OCI-LY3 (cell line): ENCODE results near the gene DHRS13.
"Not testable (repeated sequence)": the region's sequence is repeated elsewhere in the genome, so short reads cannot be mapped to it uniquely, and the experiment has no call there.

Experiments
- H2AFZ ChIP-seq: fragments of 200-600, 300-600 bp; shearing (Covaris generic); 2 replicates; pipeline ENCODE4 v1.6.0; 2014; ENCODE audit warnings: antibody characterized with exemption, low read depth, low read length
- H3K27ac ChIP-seq: fragments of 200-600, 300-600 bp; sonication (generic); 2 replicates; pipeline ENCODE4 v1.5.1; 2014; ENCODE audit warnings: mild to moderate bottlenecking, low read length, moderate library complexity, mixed read lengths
- H3K27me3 ChIP-seq: fragments of 200-600, 300-600 bp; sonication (generic); 2 replicates; pipeline ENCODE4 v1.6.1; 2014; ENCODE audit warnings: low read depth, low read length, mixed read lengths
- H3K36me3 ChIP-seq: fragments of 200-600, 300-600 bp; sonication (generic); replicated peaks from 2 replicates; pipeline ENCODE3; 2014; ENCODE audit warnings: low read depth, low read length, mixed read lengths
- H3K4me1 ChIP-seq: fragments of 300-600, 200-600 bp; sonication (generic); 2 replicates; pipeline ENCODE4 v1.6.1; 2014; ENCODE audit warnings: low read length, mixed read lengths
- H3K4me2 ChIP-seq: fragments of 200-600, 300-600 bp; sonication (generic); 2 replicates; pipeline ENCODE4 v1.6.1; 2014; ENCODE audit warnings: low read length, mixed read lengths
- H3K4me3 ChIP-seq: fragments of 300-600, 200-600 bp; sonication (generic); 2 replicates; pipeline ENCODE4 v1.5.1; 2014; ENCODE audit warnings: antibody characterized with exemption, mild to moderate bottlenecking, low read length, moderate library complexity
- H3K79me2 ChIP-seq: fragments of 300-600, 200-600 bp; shearing (Covaris generic); 2 replicates; pipeline ENCODE4 v1.6.1; 2014; ENCODE audit warnings: mild to moderate bottlenecking, low read length, mixed read lengths
- H3K9ac ChIP-seq: fragments of 300-600, 200-600 bp; shearing (Covaris generic); 2 replicates; pipeline ENCODE4 v1.6.0; 2014; ENCODE audit warnings: mild to moderate bottlenecking, low read length, moderate library complexity
- H3K9me3 ChIP-seq: fragments of 200-600, 300-600 bp; shearing (Covaris generic); 2 replicates; pipeline ENCODE4 v1.6.1; 2014; ENCODE audit warnings: low read length, mixed read lengths; ENCODE audit not compliant: insufficient read depth
- H4K20me1 ChIP-seq: fragments of 200-600, 300-600 bp; sonication (generic); 2 replicates; pipeline ENCODE4 v1.6.1; 2016; ENCODE audit warnings: low read length, mixed read lengths; ENCODE audit not compliant: insufficient read depth
- EZH2phosphoT487 ChIP-seq: fragments of 200-600 bp; shearing (Covaris generic); IDR thresholded peaks from 2 replicates; pipeline ENCODE4 v1.6.1; 2018; ENCODE audit warnings: antibody characterized with exemption, mixed run types, low read depth
- TF ChIP-seq, protein P1 (sequence below): fragments of 200-600, 300-600 bp; sonication (generic); IDR thresholded peaks from 2 replicates; pipeline ENCODE4 v1.5.1; 2014; ENCODE audit warnings: antibody characterized with exemption, low read length, low read depth

DHRS13 gene

DNA sequence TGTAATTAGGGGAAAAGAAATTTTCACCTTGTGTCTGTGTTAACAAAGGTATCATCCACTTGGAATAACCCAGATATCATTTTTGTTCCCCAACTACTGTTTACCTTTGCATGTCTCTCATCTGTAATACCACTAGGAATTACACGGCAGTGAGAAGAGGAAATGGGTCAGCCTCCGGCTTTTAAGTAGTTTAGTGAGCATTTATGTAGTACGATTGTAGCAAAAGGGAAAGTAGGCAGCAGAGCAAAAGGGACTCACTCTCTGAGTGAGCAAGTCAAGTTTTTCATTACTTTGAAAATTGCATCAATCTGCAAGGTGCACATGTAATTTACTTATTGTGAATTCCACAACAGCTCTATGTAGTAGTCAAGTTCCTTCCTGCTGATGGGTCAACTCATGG is 37.3 kb upstream of the DHRS13 start:
- peaks cover 73% of the 10 kb centered on the region for H3K36me3 ChIP-seq
- H2AFZ ChIP-seq, result no peak overlapping the region
- H3K9ac ChIP-seq, result no peak overlapping the region
- H3K4me2 ChIP-seq, result no peak overlapping the region
- no peaks in the 10 kb centered on the region for H3K9me3 ChIP-seq
- TF ChIP-seq EZH2phosphoT487, result no peak
- TF ChIP-seq, protein P1, sequence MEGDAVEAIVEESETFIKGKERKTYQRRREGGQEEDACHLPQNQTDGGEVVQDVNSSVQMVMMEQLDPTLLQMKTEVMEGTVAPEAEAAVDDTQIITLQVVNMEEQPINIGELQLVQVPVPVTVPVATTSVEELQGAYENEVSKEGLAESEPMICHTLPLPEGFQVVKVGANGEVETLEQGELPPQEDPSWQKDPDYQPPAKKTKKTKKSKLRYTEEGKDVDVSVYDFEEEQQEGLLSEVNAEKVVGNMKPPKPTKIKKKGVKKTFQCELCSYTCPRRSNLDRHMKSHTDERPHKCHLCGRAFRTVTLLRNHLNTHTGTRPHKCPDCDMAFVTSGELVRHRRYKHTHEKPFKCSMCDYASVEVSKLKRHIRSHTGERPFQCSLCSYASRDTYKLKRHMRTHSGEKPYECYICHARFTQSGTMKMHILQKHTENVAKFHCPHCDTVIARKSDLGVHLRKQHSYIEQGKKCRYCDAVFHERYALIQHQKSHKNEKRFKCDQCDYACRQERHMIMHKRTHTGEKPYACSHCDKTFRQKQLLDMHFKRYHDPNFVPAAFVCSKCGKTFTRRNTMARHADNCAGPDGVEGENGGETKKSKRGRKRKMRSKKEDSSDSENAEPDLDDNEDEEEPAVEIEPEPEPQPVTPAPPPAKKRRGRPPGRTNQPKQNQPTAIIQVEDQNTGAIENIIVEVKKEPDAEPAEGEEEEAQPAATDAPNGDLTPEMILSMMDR, result no peak
- H3K4me1 ChIP-seq, result peaks cover 5% of the 10 kb centered on the region
- H3K27me3 ChIP-seq, result no peaks in the 10 kb centered on the region
- peaks cover 100% of the 10 kb centered on the region for H3K79me2 ChIP-seq
- peaks cover 98% of the 10 kb centered on the region for H4K20me1 ChIP-seq
- H3K27ac ChIP-seq, result no peak overlapping the region
- H3K4me3 ChIP-seq, result no peak overlapping the region

DNA sequence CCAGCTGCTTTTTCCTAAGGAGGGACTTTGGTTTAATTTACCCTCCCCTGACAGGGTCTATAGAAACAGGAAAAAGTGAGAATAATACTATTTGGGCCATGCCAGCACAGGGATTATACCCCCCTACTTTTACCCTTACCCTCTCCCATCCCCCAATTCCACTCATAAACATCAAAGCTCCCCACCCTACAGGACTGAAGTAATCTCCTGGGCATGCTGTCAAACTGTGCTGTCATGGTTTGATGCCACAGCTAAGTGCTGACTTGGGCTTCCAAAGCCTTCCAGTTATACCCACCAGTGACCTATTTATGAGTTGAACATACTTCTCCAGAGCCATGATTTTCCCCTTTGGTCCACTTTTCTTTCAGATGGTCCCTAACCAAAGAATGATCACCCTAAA is 35.7 kb upstream of the DHRS13 start:
- Histone ChIP-seq H3K36me3 (peaks cover 67% of the 10 kb centered on the region), H3K27ac (no peak overlapping the region)

DNA sequence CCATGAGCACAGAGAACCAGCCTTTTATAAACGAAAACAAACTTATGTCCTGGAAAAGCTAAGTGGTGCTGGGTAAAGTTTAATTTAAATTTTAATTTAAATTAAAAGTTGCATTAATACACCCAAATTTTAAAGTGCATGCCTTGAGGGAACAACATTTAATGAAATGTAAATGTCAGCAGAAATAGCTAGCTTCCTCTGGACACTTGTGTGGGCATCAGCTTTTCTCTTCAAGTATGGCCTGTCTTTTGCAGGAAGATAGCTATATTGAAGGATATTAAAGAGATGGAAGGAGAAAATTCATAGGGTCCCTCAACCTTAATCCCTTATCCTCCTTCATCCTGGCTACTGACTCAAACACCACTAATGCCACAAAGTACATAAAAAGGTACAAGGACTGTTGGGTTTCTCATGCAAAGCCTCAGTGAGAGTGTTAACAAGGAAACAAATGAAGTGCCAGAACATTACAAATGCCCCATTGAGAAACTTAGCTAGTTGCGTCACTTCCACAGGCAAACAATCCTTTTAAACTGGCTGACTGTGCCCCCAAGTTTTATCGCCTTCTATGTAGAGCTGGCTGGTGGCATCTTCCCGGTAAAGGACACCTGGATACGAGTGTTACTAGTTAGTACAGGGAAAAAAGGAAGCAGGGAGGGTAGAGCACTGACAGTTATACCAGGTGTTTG is 34.3 kb upstream of the DHRS13 start:
- no peak overlapping the region for H3K27ac ChIP-seq
- no peak overlapping the region for H3K4me3 ChIP-seq

More for the DNA sequence above, 35.7 kb upstream of the DHRS13 start:
- Histone ChIP-seq H3K9me3 (no peaks in the 10 kb centered on the region), H3K27me3 (no peaks in the 10 kb centered on the region), H3K4me2 (no peak overlapping the region), H3K9ac (no peak overlapping the region), H3K79me2 (peaks cover 100% of the 10 kb centered on the region), H2AFZ (no peak overlapping the region), H4K20me1 (peaks cover 96% of the 10 kb centered on the region), H3K4me1 (no peaks in the 10 kb centered on the region), H3K4me3 (no peak overlapping the region)
- TF ChIP-seq, protein P1, result no peak
- no peak for TF ChIP-seq EZH2phosphoT487

DNA sequence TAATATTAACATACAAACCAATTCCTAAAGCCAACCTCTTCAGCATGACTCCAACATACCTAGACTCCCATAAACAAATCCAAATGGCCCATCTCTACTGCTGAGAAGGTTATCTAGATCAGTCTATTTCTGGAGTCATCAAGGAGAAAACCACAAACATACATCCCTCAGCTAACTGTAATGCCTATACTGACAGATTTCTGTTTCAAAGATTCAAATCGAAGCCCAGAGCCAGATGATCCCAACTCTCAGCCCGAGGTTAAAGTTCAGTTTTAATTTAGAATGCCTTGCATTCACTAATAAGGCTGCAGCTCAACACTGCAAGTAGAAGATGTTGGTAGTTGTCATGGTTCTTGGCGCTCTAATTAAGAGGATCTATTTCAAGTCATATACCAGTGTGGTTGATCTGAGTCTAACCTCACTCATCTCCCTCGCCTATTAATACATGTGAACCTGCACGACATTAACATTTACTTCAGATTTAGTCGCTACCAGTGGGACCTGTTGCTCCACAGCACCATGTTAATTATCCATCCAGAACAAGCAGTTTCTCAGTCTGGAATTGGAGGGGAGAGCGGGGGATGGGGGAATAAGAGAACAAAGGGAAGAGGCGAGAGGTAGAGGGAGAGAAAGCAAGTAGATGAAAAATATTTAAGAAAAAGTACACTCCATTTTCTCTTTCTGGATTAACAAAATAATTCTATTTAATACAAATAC is 33.0 kb upstream of the DHRS13 start:
- no peaks in the 10 kb centered on the region for H3K4me1 ChIP-seq
- TF ChIP-seq, protein P1, result no peak
- no peak for TF ChIP-seq EZH2phosphoT487
- H3K9ac ChIP-seq, result no peak overlapping the region
- H3K4me2 ChIP-seq, result no peak overlapping the region
- H3K79me2 ChIP-seq, result peaks cover 100% of the 10 kb centered on the region
- H3K27me3 ChIP-seq, result no peaks in the 10 kb centered on the region
- peaks cover 94% of the 10 kb centered on the region for H4K20me1 ChIP-seq
- H3K9me3 ChIP-seq, result no peaks in the 10 kb centered on the region
- H3K4me3 ChIP-seq, result no peak overlapping the region
- H3K27ac ChIP-seq, result no peak overlapping the region
- no peak overlapping the region for H2AFZ ChIP-seq
- peaks cover 67% of the 10 kb centered on the region for H3K36me3 ChIP-seq

More for the DNA sequence above, 34.3 kb upstream of the DHRS13 start:
- Histone ChIP-seq H3K27me3 (no peaks in the 10 kb centered on the region), H3K4me1 (no peaks in the 10 kb centered on the region), H3K36me3 (peaks cover 72% of the 10 kb centered on the region), H3K9me3 (no peaks in the 10 kb centered on the region), H2AFZ (no peak overlapping the region), H3K4me2 (no peak overlapping the region), H3K9ac (no peak overlapping the region), H3K79me2 (peaks cover 100% of the 10 kb centered on the region), H4K20me1 (peaks cover 96% of the 10 kb centered on the region)
- TF ChIP-seq, protein P1, result no peak
- TF ChIP-seq EZH2phosphoT487, result no peak

DNA sequence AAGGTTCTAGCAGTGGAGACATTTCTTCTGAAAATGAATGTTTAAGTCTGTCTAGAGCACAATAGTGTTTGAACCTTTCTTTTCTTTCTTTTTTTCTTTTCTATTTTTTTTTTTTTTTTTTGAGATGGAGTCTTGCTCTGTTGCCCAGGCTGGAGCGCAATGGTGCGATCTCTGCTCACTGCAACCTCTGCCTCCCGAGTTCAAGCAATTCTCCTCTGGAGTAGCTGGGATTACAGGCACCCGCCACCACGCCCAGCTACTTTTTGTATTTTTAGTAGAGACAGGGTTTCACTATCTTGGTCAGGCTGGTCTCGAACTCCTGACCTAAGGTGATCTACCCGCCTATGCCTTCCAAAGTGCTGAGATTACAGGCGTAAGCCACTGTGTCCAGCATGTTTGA is 31.6 kb upstream of the DHRS13 start:
- peaks cover 67% of the 10 kb centered on the region for H3K36me3 ChIP-seq
- H3K4me2 ChIP-seq, H3K9ac ChIP-seq, H3K27ac ChIP-seq, H3K27me3 ChIP-seq, H2AFZ ChIP-seq, H3K4me1 ChIP-seq, H3K4me3 ChIP-seq, H3K9me3 ChIP-seq: not testable (repeated sequence)
- H3K79me2 ChIP-seq, result peaks cover 100% of the 10 kb centered on the region
- peaks cover 94% of the 10 kb centered on the region for H4K20me1 ChIP-seq
